22Rv1 (cell line): ENCODE results near the gene ALOX12B.

Source experiments
- CTCF ChIP-seq: fragments of 450-650 bp; IDR thresholded peaks from 2 replicates; pipeline ENCODE4 v1.5.1; 2017; ENCODE audit warnings: mild to moderate bottlenecking
- ZFX ChIP-seq: fragments of 450-650 bp; IDR thresholded peaks from 2 replicates; pipeline ENCODE4 v1.6.1; 2017; ENCODE audit warnings: antibody characterized with exemption, borderline replicate concordance

DNA sequence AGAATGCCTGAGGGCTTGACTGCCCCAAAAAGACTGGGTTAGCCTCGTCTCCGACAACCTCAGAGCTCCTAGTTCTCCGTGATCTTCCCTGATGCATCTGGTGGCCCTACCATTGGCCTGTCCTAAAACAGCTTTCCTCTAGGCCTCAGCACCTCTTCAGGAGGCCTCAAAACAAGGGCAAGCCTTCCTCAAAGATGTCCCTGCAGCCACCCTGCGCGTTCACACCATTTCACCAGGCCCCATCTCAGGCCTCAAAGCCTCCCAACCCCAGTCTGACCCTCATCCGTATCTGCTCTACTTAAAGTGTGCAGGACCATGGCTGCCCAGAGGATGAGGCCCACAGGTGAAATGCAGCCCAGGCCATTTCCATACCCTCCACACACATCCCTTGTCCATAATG, 23.4 kb upstream of the ALOX12B start:
- TF ChIP-seq CTCF (no peak), ZFX (no peak)
